A549 (cell line): Measurements from ENCODE around the gene RAD51B. TPM values are rescaled to one million over a fixed set of nuclear protein-coding genes. Genes with fewer than 3 reads are reported as not detected.

Experiments used
- ATAC-seq, 2 experiments: fragments of 200-7000 bp in 1 of 2; fragments of >200 bp in 1 of 2; cut with Nextera tagmentation in 1 of 2; cut with Tn5 transposase in 1 of 2; 3 replicates each; pipeline versions ENCODE4 v1.8.0 to v1.9.1; 2018 to 2020; ENCODE audit warnings: mild to moderate bottlenecking in 1 of 2, moderate library complexity in 1 of 2
- CTCF ChIA-PET: fragments of 300-600 bp; sonication (Branson Sonifier 250); formaldehyde crosslinking; extraction: SDS; loops from one replicate; lab custom pipeline; 2021; ENCODE audit warnings: antibody characterized with exemption, inconsistent platforms; lab: Yijun Ruan, JAX
- POLR2A ChIA-PET: fragments of 350-600 bp; formaldehyde crosslinking; extraction: SDS; loops from one replicate; lab custom pipeline; 2021; ENCODE audit warnings: antibody characterized with exemption, inconsistent platforms; lab: Yijun Ruan, JAX
- DNase-seq, 2 experiments: peaks; one replicate each; pipeline versions ENCODE4 v3.0.0 to v3.0.0-alpha.2; 2011 to 2016; ENCODE audit warnings: low read depth in 1 of 2, low spot score in 1 of 2
- FAIRE-seq: peaks from 2 replicates; lab custom pipeline; 2011; peaks lifted over from hg19 to GRCh38; lab: Jason Lieb, UNC
- H3K27ac ChIP-seq, 2 experiments: fragments of >200 bp; sonication (Bioruptor Twin); formaldehyde crosslinking; 3 replicates each; pipeline ENCODE4 v1.5.1; 2016 to 2017
- H3K4me1 ChIP-seq: fragments of >200 bp; sonication (Bioruptor Twin); formaldehyde crosslinking; 3 replicates; pipeline ENCODE4 v1.6.1; 2016
- H3K4me2 ChIP-seq: fragments of >200 bp; sonication (Bioruptor Twin); formaldehyde crosslinking; 3 replicates; pipeline ENCODE4 v1.6.1; 2016
- H3K4me3 ChIP-seq: fragments of >200 bp; sonication (Bioruptor Twin); formaldehyde crosslinking; 3 replicates; pipeline ENCODE4 v1.5.1; 2016
- H3K9me3 ChIP-seq: fragments of >200 bp; sonication (Bioruptor Twin); formaldehyde crosslinking; 3 replicates; pipeline ENCODE4 v1.6.1; 2016
- CBX2 ChIP-seq: fragments of 200-600 bp; sonication (generic); IDR thresholded peaks from 2 replicates; pipeline ENCODE4 v1.6.1; 2016; ENCODE audit warnings: low read depth, mild to moderate bottlenecking, borderline replicate concordance
- CBX8 ChIP-seq: fragments of 200-600 bp; sonication (generic); IDR thresholded peaks from 2 replicates; pipeline ENCODE4 v1.6.1; 2016
- EHMT2 ChIP-seq: fragments of 200-600 bp; sonication (generic); IDR thresholded peaks from 2 replicates; pipeline ENCODE4 v1.6.1; 2016; ENCODE audit warnings: antibody characterized with exemption, low read depth, mild to moderate bottlenecking, moderate library complexity
- ESRRA ChIP-seq: fragments of 150-350 bp; IDR thresholded peaks from 2 replicates; pipeline ENCODE4 v1.6.1; 2014; ENCODE audit warnings: mild to moderate bottlenecking, low read length, borderline replicate concordance
- FOSB ChIP-seq: fragments of 250-450 bp; sonication (Bioruptor Pico); IDR thresholded peaks from 2 replicates; pipeline ENCODE4 v1.5.0; 2020; ENCODE audit warnings: mild to moderate bottlenecking, moderate library complexity
- HEYL ChIP-seq: fragments of 250-450 bp; sonication (Bioruptor Pico); IDR thresholded peaks from 2 replicates; pipeline ENCODE4 v1.8.0; 2021; ENCODE audit warnings: mild to moderate bottlenecking, moderate library complexity
- KDM1A ChIP-seq: fragments of 200-600 bp; sonication (generic); IDR thresholded peaks from 2 replicates; pipeline ENCODE4 v1.6.1; 2016; ENCODE audit warnings: low read depth, mild to moderate bottlenecking
- NPAS2 ChIP-seq: fragments of 250-450 bp; sonication (Bioruptor Pico); IDR thresholded peaks from 2 replicates; pipeline ENCODE4 v1.8.0; 2022; ENCODE audit warnings: mild to moderate bottlenecking, moderate library complexity, borderline replicate concordance
- PHF8 ChIP-seq: fragments of 200-600 bp; sonication (generic); IDR thresholded peaks from 2 replicates; pipeline ENCODE4 v1.6.1; 2016; ENCODE audit warnings: low read depth, mild to moderate bottlenecking, antibody characterized with exemption, moderate library complexity, borderline replicate concordance
- RAD21 ChIP-seq, 2 experiments: fragments of >200 bp in 1 of 2; sonication (Bioruptor Twin) in 1 of 2; formaldehyde crosslinking in 1 of 2; IDR thresholded peaks in 1 of 2; conservative IDR thresholded peaks in 1 of 2; 2 replicates in 1 of 2; 3 replicates in 1 of 2; pipeline ENCODE4 v1.6.1; 2012 to 2018; ENCODE audit warnings: inconsistent platforms in 1 of 2
- TFCP2L1 ChIP-seq: fragments of 250-450 bp; sonication (Bioruptor Pico); IDR thresholded peaks from 2 replicates; pipeline ENCODE4 v1.5.0; 2021; ENCODE audit warnings: mild to moderate bottlenecking
- ZC3H11A ChIP-seq: fragments of 450-650 bp; IDR thresholded peaks from 2 replicates; pipeline ENCODE4 v1.6.1; 2014; ENCODE audit warnings: antibody characterized with exemption, mild to moderate bottlenecking
- ZFP36 ChIP-seq: fragments of 450-650 bp; IDR thresholded peaks from 2 replicates; pipeline ENCODE4 v1.6.1; 2014; ENCODE audit warnings: borderline replicate concordance; ENCODE audit not compliant: partially characterized antibody
- ZNF302 ChIP-seq: fragments of 250-450 bp; sonication (Bioruptor Pico); IDR thresholded peaks from 2 replicates; pipeline ENCODE4 v1.9.0; 2021; ENCODE audit warnings: inconsistent platforms, mild to moderate bottlenecking, moderate library complexity
- WGBS: methylation state at CpG from one replicate; pipeline ENCODE4 v1.1.6; 2017; ENCODE audit errors: missing lambda C conversion rate; 5-methylcytosine and 5-hydroxymethylcytosine counted together
- polyA plus RNA-seq, 4 experiments: library from polyadenylated mRNA; depleted of rRNA in 3 of 4; stranded (reverse); fragments of >200 nt; fragmentation: RNase III in 1 of 4; extraction: RNeasy Plus Mini Kit Qiagen cat#74134 plus additional on column Dnase treatment in 1 of 4; gene quantifications; 2 replicates in 3 of 4; 3 replicates in 1 of 4; pipeline ENCODE4 v1.2.3, GENCODE V29; 2011 to 2017
- TF ChIP-seq, protein P1 (sequence below): IDR thresholded peaks from 2 replicates; pipeline ENCODE4 v1.6.1; 2012
- TF ChIP-seq, protein P2 (sequence below): fragments of 150-350 bp; IDR thresholded peaks from 2 replicates; pipeline ENCODE4 v1.6.1; 2014; ENCODE audit warnings: low read depth, mild to moderate bottlenecking, low read length
- TF ChIP-seq, protein P3 (sequence below): IDR thresholded peaks from 2 replicates; pipeline ENCODE4 v1.6.1; 2012
- TF ChIP-seq, protein P4 (sequence below): fragments of 200-600 bp; sonication (generic); IDR thresholded peaks from 2 replicates; pipeline ENCODE4 v1.6.1; 2016; ENCODE audit warnings: antibody characterized with exemption, mild to moderate bottlenecking, moderate library complexity

RAD51B gene
- polyA plus RNA-seq, 2 of the 4 experiments (the other 2 are of a cell fraction), result 7.2 to 10.8 TPM

DNA sequence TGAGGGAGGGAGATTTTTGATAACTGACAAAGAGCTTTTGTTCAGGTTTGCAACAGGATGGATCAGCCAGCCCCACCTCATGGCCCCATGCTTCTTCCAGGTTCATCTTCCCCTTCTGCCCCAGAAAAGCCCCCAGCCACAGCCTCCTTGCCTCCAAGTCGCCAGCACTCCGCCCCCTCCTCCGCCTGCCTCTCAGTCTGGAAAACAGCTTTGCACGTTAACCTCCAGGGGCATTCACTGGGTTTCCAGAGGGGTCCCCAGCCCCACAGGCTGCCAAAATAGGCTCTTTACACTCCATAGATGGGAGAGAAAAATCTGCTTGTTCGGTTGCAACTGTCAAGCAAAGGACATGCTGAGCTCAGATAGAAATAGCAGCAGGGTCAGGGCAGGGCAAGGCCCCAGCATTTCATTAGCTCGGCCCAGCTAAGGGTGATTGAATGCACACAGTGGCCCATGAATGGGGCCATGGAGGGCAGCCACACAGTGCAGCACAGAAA, 719.7 kb downstream of the RAD51B start:
- 96% methylated on average over 6 of the region's 6 CpGs for WGBS

DNA sequence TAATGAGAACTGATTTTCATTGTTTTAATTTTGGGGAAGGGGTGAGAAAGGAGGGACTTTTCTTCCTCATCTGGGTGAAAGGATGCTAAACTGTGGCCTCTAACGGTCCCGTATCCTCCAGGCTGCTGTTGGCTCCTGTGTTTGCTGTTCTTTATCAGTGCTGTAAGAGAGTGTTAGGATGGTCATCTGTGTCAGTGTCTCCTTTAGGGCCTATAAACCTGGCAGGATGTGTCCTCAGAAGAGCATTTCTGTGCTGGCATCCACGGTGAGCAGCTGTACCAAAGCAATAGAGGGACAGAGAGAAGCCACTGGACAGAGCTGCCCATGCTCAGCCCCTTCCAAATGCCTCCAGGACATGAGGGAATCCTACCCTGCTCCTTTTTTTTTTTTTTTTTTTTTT, 720.2 kb downstream of the RAD51B start:
- Histone ChIP-seq H3K9me3 (no peaks in the 10 kb centered on the region; the same call in 2 of the 3 replicates), H3K27ac (peak overlapping the region; percentile 10 to 58; a peak in 3 of 6 replicates), H3K4me1 (peaks cover 15% of the 10 kb centered on the region), H3K4me3 (no peak overlapping the region), H3K4me2 (no peak overlapping the region)
- ChIA-PET POLR2A (no interaction called here), CTCF (interaction anchor here (1.8 kb wide), 1 partner anchor 348 kb away, joined by 5 read pairs; no protein-coding TSS in a partner anchor)
- DNase-seq (no peak), ATAC-seq (no peak), FAIRE-seq (no peak)
- no peak for TF ChIP-seq TFCP2L1
- 88% methylated on average over 3 of the region's 3 CpGs for WGBS

More for the DNA sequence above, 719.7 kb downstream of the RAD51B start:
- Histone ChIP-seq H3K4me1 (peaks cover 15% of the 10 kb centered on the region), H3K27ac (peak overlapping the region; percentile 10 to 58; a peak in 3 of 6 replicates), H3K4me2 (no peak overlapping the region), H3K4me3 (no peak overlapping the region), H3K9me3 (no peaks in the 10 kb centered on the region; the same call in 1 of the 3 replicates)
- ATAC-seq (no peak), FAIRE-seq (no peak), DNase-seq (no peak)
- TF ChIP-seq TFCP2L1 (no peak), HEYL (no peak), NPAS2 (no peak)
- TF ChIP-seq, protein P1, sequence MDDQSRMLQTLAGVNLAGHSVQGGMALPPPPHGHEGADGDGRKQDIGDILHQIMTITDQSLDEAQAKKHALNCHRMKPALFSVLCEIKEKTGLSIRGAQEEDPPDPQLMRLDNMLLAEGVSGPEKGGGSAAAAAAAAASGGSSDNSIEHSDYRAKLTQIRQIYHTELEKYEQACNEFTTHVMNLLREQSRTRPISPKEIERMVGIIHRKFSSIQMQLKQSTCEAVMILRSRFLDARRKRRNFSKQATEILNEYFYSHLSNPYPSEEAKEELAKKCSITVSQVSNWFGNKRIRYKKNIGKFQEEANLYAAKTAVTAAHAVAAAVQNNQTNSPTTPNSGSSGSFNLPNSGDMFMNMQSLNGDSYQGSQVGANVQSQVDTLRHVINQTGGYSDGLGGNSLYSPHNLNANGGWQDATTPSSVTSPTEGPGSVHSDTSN, result no peak
- TF ChIP-seq, protein P2, sequence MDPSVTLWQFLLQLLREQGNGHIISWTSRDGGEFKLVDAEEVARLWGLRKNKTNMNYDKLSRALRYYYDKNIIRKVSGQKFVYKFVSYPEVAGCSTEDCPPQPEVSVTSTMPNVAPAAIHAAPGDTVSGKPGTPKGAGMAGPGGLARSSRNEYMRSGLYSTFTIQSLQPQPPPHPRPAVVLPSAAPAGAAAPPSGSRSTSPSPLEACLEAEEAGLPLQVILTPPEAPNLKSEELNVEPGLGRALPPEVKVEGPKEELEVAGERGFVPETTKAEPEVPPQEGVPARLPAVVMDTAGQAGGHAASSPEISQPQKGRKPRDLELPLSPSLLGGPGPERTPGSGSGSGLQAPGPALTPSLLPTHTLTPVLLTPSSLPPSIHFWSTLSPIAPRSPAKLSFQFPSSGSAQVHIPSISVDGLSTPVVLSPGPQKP, result no peak
- ChIA-PET POLR2A (no interaction called here), CTCF (interaction anchor here (0.7 to 1.8 kb wide), 3 partner anchors 15 to 348 kb away, joined by 3 to 5 read pairs (median 4); no protein-coding TSS in a partner anchor)

DNA sequence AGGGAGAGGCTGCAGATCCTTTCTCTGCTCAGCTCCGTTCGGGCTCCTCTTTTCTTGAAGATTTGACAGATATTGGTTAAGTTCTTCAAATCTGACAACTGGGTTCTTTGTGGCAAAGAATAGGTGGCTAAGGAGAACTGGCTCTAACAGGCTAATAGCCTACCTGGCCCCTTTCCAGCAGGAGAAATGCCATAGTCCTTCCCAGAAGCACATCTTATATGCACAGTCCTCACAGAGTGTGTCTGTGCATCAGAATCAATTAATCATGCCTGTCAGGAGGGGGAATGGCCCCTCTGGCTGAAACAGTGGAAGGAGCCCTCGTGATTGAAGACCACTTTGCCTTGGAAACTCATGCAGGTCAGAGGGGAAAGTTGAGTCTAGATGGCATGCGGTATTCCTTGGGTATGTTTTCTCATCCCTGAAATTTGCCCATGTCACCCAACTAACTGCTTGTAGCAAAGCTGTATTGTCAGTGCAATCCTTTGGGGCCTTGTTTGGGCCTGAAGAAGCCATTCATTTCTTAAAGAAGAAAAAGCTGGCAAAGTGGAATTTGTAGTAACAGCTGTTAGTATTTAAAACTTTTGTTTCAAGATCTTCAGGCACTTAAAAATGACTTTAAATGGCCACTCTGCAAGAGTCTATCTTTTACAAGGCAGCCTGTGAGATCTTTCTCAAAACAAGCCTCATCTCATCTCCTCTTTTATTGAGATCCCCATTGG, 721.8 kb downstream of the RAD51B start:
- no peak overlapping the region for H3K4me3 ChIP-seq
- peak overlapping the region; percentile 33 to 58; a peak in 3 of 6 replicates for H3K27ac ChIP-seq
- WGBS, result 85% methylated on average over 4 of the region's 4 CpGs
- no peak for FAIRE-seq
- H3K9me3 ChIP-seq, result peaks cover 1% of the 10 kb centered on the region; the same call in 1 of the 3 replicates
- no peak for DNase-seq
- CTCF ChIA-PET, result interaction anchor here (0.6 kb wide), 1 partner anchor 33 kb away, joined by 3 read pairs; no protein-coding TSS in a partner anchor
- H3K4me1 ChIP-seq, result no peaks in the 10 kb centered on the region
- H3K4me2 ChIP-seq, result no peak overlapping the region
- no peak for TF ChIP-seq EHMT2
- no peak for TF ChIP-seq PHF8
- TF ChIP-seq, protein P1, result no peak
- no peak for TF ChIP-seq ZNF302 (CRISPR knock-in tag)
- no peak for TF ChIP-seq ZC3H11A
- TF ChIP-seq ESRRA, result no peak
- TF ChIP-seq, protein P3, sequence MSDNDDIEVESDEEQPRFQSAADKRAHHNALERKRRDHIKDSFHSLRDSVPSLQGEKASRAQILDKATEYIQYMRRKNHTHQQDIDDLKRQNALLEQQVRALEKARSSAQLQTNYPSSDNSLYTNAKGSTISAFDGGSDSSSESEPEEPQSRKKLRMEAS, result no peak
- TF ChIP-seq ZFP36, result no peak
- TF ChIP-seq FOSB (CRISPR knock-in tag), result no peak
- no peak for TF ChIP-seq NPAS2
- TF ChIP-seq RAD21 (conservative IDR thresholded peaks at IDR 0.05 in 1 of 2, IDR thresholded peaks at IDR 0.05 in 1 of 2), result no peak
- no peak for TF ChIP-seq CBX2
- TF ChIP-seq KDM1A, result no peak
- TF ChIP-seq, protein P4, sequence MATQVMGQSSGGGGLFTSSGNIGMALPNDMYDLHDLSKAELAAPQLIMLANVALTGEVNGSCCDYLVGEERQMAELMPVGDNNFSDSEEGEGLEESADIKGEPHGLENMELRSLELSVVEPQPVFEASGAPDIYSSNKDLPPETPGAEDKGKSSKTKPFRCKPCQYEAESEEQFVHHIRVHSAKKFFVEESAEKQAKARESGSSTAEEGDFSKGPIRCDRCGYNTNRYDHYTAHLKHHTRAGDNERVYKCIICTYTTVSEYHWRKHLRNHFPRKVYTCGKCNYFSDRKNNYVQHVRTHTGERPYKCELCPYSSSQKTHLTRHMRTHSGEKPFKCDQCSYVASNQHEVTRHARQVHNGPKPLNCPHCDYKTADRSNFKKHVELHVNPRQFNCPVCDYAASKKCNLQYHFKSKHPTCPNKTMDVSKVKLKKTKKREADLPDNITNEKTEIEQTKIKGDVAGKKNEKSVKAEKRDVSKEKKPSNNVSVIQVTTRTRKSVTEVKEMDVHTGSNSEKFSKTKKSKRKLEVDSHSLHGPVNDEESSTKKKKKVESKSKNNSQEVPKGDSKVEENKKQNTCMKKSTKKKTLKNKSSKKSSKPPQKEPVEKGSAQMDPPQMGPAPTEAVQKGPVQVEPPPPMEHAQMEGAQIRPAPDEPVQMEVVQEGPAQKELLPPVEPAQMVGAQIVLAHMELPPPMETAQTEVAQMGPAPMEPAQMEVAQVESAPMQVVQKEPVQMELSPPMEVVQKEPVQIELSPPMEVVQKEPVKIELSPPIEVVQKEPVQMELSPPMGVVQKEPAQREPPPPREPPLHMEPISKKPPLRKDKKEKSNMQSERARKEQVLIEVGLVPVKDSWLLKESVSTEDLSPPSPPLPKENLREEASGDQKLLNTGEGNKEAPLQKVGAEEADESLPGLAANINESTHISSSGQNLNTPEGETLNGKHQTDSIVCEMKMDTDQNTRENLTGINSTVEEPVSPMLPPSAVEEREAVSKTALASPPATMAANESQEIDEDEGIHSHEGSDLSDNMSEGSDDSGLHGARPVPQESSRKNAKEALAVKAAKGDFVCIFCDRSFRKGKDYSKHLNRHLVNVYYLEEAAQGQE, result no peak
- no peak for TF ChIP-seq CBX8
- TF ChIP-seq, all 56 proteins: peak for 0
- no peak for ATAC-seq
- POLR2A ChIA-PET, result no interaction called here
